GM19467 (cell line): ENCODE data around the gene SOCS2.
A peak's percentile ranks its signal among the peaks of the same experiment; 100 is the strongest.
"Not testable (repeated sequence)": the region's sequence is repeated elsewhere in the genome, so short reads cannot be mapped to it uniquely, and the experiment has no call there.

Experiments used
- ATAC-seq: cut with Tn5 transposase; IDR thresholded peaks from one replicate; pipeline ENCODE4 v1.9.1; 2021; ENCODE audit warnings: mild to moderate bottlenecking, moderate library complexity; ENCODE audit not compliant: unreplicated experiment

The SOCS2 gene

GRCh38 chr12:93592641-93593406 lies 20.3 kb downstream of the SOCS2 start:
- no peak for ATAC-seq

GRCh38 chr12:93593843-93594242 lies 21.4 kb downstream of the SOCS2 start:
- ATAC-seq = no peak

- ATAC-seq = no peak
Observed at GRCh38 chr12:93594766-93595311, 22.4 kb downstream of the SOCS2 start.

- no peak for ATAC-seq
Observed at GRCh38 chr12:93595351-93595750, 22.9 kb downstream of the SOCS2 start.

GRCh38 chr12:93597608-93598007 lies 25.1 kb downstream of the SOCS2 start:
- ATAC-seq = no peak

- no peak for ATAC-seq
Observed at GRCh38 chr12:93599192-93599591, 26.7 kb downstream of the SOCS2 start.

GRCh38 chr12:93601591-93601990 lies 29.1 kb downstream of the SOCS2 start:
- no peak for ATAC-seq

GRCh38 chr12:93602897-93603668 lies 30.6 kb downstream of the SOCS2 start:
- no peak for ATAC-seq

- ATAC-seq = no peak
Observed at GRCh38 chr12:93603762-93604161, 31.3 kb downstream of the SOCS2 start.

GRCh38 chr12:93608313-93608712 lies 35.8 kb downstream of the SOCS2 start:
- ATAC-seq = no peak

GRCh38 chr12:93609281-93610192 lies 37.1 kb downstream of the SOCS2 start:
- ATAC-seq = no peak

GRCh38 chr12:93612776-93613175 lies 40.3 kb downstream of the SOCS2 start:
- ATAC-seq = no peak

- no peak for ATAC-seq
Observed at GRCh38 chr12:93614917-93615596, 42.6 kb downstream of the SOCS2 start.

GRCh38 chr12:93616584-93617101 lies 44.2 kb downstream of the SOCS2 start:
- no peak for ATAC-seq

- no peak for ATAC-seq
Observed at GRCh38 chr12:93618891-93619410, 46.5 kb downstream of the SOCS2 start.

- ATAC-seq = no peak
Observed at GRCh38 chr12:93621986-93622385, 49.5 kb downstream of the SOCS2 start.

GRCh38 chr12:93622485-93622884 lies 50.0 kb downstream of the SOCS2 start:
- no peak for ATAC-seq

GRCh38 chr12:93624595-93625294 lies 52.3 kb downstream of the SOCS2 start:
- peak; percentile 70 for ATAC-seq

GRCh38 chr12:93625295-93625645 lies 52.8 kb downstream of the SOCS2 start:
- not testable (repeated sequence) for ATAC-seq
